Dedifferentiated amniotic fluid mesenchymal stem cell (primary cell): ENCODE measurements around the gene FNIP1.
"Not testable (repeated sequence)": the region's sequence is repeated elsewhere in the genome, so short reads cannot be mapped to it uniquely, and the experiment has no call there.

Source experiments
- DNase-seq: peaks from one replicate; pipeline ENCODE4 v3.0.0-alpha.2; 2016; ENCODE audit errors: extremely low spot score

FNIP1 gene

GRCh38 chr5:131749723-131750470 lies 46.9 kb downstream of the FNIP1 start:
- DNase-seq = no peak

GRCh38 chr5:131749138-131749537 lies 47.7 kb downstream of the FNIP1 start:
- DNase-seq = no peak

GRCh38 chr5:131747180-131748105 lies 49.4 kb downstream of the FNIP1 start:
- DNase-seq = no peak

GRCh38 chr5:131746423-131746822 lies 50.4 kb downstream of the FNIP1 start:
- DNase-seq = no peak

- DNase-seq = no peak
These were observed 51.1 kb downstream of the FNIP1 start for GRCh38 chr5:131745703-131746102.

GRCh38 chr5:131745155-131745554 lies 51.7 kb downstream of the FNIP1 start:
- no peak for DNase-seq

GRCh38 chr5:131740477-131740876 lies 56.3 kb downstream of the FNIP1 start:
- DNase-seq = no peak

GRCh38 chr5:131735393-131735792 lies 61.4 kb downstream of the FNIP1 start:
- no peak for DNase-seq

GRCh38 chr5:131734939-131735338 lies 61.9 kb downstream of the FNIP1 start:
- DNase-seq = not testable (repeated sequence)

- DNase-seq = not testable (repeated sequence)
These were observed 67.5 kb downstream of the FNIP1 start for GRCh38 chr5:131729292-131729691.

- not testable (repeated sequence) for DNase-seq
These were observed 72.7 kb downstream of the FNIP1 start for GRCh38 chr5:131724089-131724488.

GRCh38 chr5:131720714-131721113 lies 76.1 kb downstream of the FNIP1 start:
- DNase-seq = no peak

GRCh38 chr5:131719564-131719963 lies 77.3 kb downstream of the FNIP1 start:
- DNase-seq = no peak

- no peak for DNase-seq
These were observed 78.3 kb downstream of the FNIP1 start for GRCh38 chr5:131718487-131719014.

- DNase-seq = not testable (repeated sequence)
These were observed 79.7 kb downstream of the FNIP1 start for GRCh38 chr5:131717164-131717563.

- DNase-seq = no peak
These were observed 80.2 kb downstream of the FNIP1 start for GRCh38 chr5:131716650-131717049.

GRCh38 chr5:131710391-131710790 lies 86.4 kb downstream of the FNIP1 start:
- DNase-seq = no peak

- DNase-seq = no peak
These were observed 87.8 kb downstream of the FNIP1 start for GRCh38 chr5:131709043-131709442.

- no peak for DNase-seq
These were observed 90.5 kb downstream of the FNIP1 start for GRCh38 chr5:131706281-131706680.

- DNase-seq = no peak
These were observed 101.9 kb downstream of the FNIP1 start for GRCh38 chr5:131694926-131695325.

GRCh38 chr5:131693894-131694293 lies 102.9 kb downstream of the FNIP1 start:
- no peak for DNase-seq

- no peak for DNase-seq
These were observed 111.2 kb downstream of the FNIP1 start for GRCh38 chr5:131685516-131686171.
